Heart left ventricle (tissue), 16 donors: ENCODE data around the gene RPLP2. TPM values are rescaled to one million over a fixed set of nuclear protein-coding genes. Genes with fewer than 3 reads are reported as not detected.

ENCODE experiments used
- ATAC-seq, 4 donors: fragments of 200-7000 bp; cut with Tn5 transposase; one replicate each; pipeline ENCODE4 v1.9.1; 2020 to 2022; ENCODE audit warnings: moderate library complexity in 4 of 4, mild to moderate bottlenecking in 3 of 4, moderate number of reproducible peaks in 1 of 4
- DNase-seq, 5 donors: peaks; one replicate each; pipeline ENCODE4 v3.0.0-alpha.2; 2020
- H3K27ac ChIP-seq, 12 donors: fragments of 200-600 bp; sonication (generic) in 4 of 12; one replicate each; pipeline versions ENCODE4 v1.5.0 to v1.8.0; 2016 to 2022; ENCODE audit warnings: mild to moderate bottlenecking in 2 of 12
- H3K27me3 ChIP-seq, 9 donors: fragments of 200-600 bp; sonication (generic) in 2 of 9; one replicate each; pipeline versions ENCODE4 v1.5.1 to v1.8.0; 2016 to 2022; ENCODE audit warnings: mild to moderate bottlenecking in 3 of 9
- H3K36me3 ChIP-seq, 9 donors: fragments of 200-600 bp; sonication (generic) in 2 of 9; one replicate each; pipeline versions ENCODE4 v1.5.0 to v1.8.0; 2018 to 2022; ENCODE audit warnings: mild to moderate bottlenecking in 2 of 9
- H3K4me1 ChIP-seq, 12 donors: fragments of 200-600 bp; sonication (generic) in 4 of 12; one replicate each; pipeline versions ENCODE4 v1.5.0 to v1.8.0; 2016 to 2022; ENCODE audit warnings: mild to moderate bottlenecking in 3 of 12
- H3K4me3 ChIP-seq, 12 donors: fragments of 200-600 bp; sonication (generic) in 4 of 12; one replicate each; pipeline versions ENCODE4 v1.5.0 to v1.8.0; 2017 to 2022; ENCODE audit warnings: mild to moderate bottlenecking in 9 of 12, moderate library complexity in 4 of 12
- H3K9me3 ChIP-seq, 12 donors: fragments of 200-600 bp; sonication (generic) in 4 of 12; one replicate each; pipeline versions ENCODE4 v1.5.0 to v1.8.0; 2016 to 2022; ENCODE audit warnings: mild to moderate bottlenecking in 1 of 12
- CTCF ChIP-seq, 12 donors: fragments of 200-600 bp; sonication (generic) in 4 of 12; IDR thresholded peaks; one replicate each; pipeline versions ENCODE4 v1.5.0 to v1.8.0; 2018 to 2022; ENCODE audit warnings: antibody characterized with exemption in 12 of 12, mild to moderate bottlenecking in 5 of 12
- POLR2A ChIP-seq, 2 donors: fragments of 450-650 bp; IDR thresholded peaks; one replicate each; pipeline ENCODE4 v1.6.1; 2017; ENCODE audit warnings: antibody characterized with exemption in 2 of 2, mild to moderate bottlenecking in 2 of 2, moderate library complexity in 2 of 2
- WGBS, 4 donors: extraction: QIAGEN DNeasy Blood & Tissue Kit in 2 of 4; methylation state at CpG; one replicate each; pipeline versions ENCODE4 v1.1.5 to v1.1.7; 2013 to 2018; 5-methylcytosine and 5-hydroxymethylcytosine counted together
- intact Hi-C, 10 donors: fragments of 100-400 bp; cut with DNase I; formaldehyde crosslinking; loops; one replicate each; pipeline versions ENCODE4 v1.11.1 to v1.14.2; 2022
- polyA plus RNA-seq, 2 donors: library from polyadenylated mRNA; stranded (reverse); fragments of 200-250 nt; gene quantifications; one replicate each; pipeline ENCODE4 v1.2.3, GENCODE V29; 2013
- total RNA-seq, 9 donors: library from RNA; depleted of rRNA in 2 of 9; stranded (reverse); fragments of >200 nt in 2 of 9; fragmentation: NEBNext Ultra II Directional in 3 of 9; extraction: Animal tissue kit (Norgen Biotek cat#: 25700) in 3 of 9; gene quantifications; one replicate each; pipeline versions ENCODE4 v1.1.0 to v1.2.4, GENCODE V29; 2016 to 2023
- donor health status: ischemic (EF 13 %, LVEDD 7.1; RV severe dilation, severe dysfunction).
- donor health status: healthy with polysubstance abuse.
- donor health status: DM: no; HTN: yes; CAD: no.
- donor health status: DM: no; HTN: no; CAD: no.
- donor health status: ischemic (EF 25% LVEDD 6.9; RV normal size, moderate dysfunction).
- donor health status: ischemic (EF 25% LVEDD 5.7; RV mildly dilated, moderate dysfunction).
- donor health status: healthy.
- donor health status: DM: yes; HTN: yes; CAD: no.
- donor health status: ischemic (EF 35%, LVEDD 5.7; RV mildly dilated, moderate dysfunction).
- donor health status: nonischemic (EF 11% LVEDD 7.7; RV severe dilation, severe dysfunction).
- donor health status: DM: yes; HTN: yes; CAD: no.
- donor health status: PGD.
- donor health status: ischemic (EF 29% LVEDD 5.4; RV normal size, mild dysfunction).
- donor health status: nonischemic (EF 23%, LVEDD 6.1; RV moderate dilation, normal function).

Gene RPLP2
- total and polyA plus RNA-seq, 11 donors = 236 to 1,652 (median 969) TPM

- H3K27me3 ChIP-seq = peaks cover 0 to 28% (median 0%) of the 10 kb centered on the region in 9 donors
- DNase-seq (peak; percentile 86 to 93 (median 88)), ATAC-seq (peak; percentile 60 to 78 (median 67))
- H3K27ac ChIP-seq = peak overlapping the region; percentile 79 to 98 (median 92)
- intact Hi-C loops = no loop called here
- peaks cover 10 to 92% (median 69%) of the 10 kb centered on the region in 12 donors for H3K4me1 ChIP-seq
- no peaks in the 10 kb centered on the region for H3K9me3 ChIP-seq
- 14 to 32% (median 23%) methylated on average over 17 to 31 of the region's 31 CpGs for WGBS, 4 donors
- peaks cover 0 to 39% (median 37%) of the 10 kb centered on the region in 9 donors for H3K36me3 ChIP-seq
- TF ChIP-seq CTCF (IDR thresholded peaks at IDR 0.05) (peak in 1 of 12 donors; percentile 3), POLR2A (IDR thresholded peaks at IDR 0.05) (peak in 1 of 2 donors; percentile 68)
- H3K4me3 ChIP-seq = peak overlapping the region in 10 of 12 donors; percentile 69 to 95 (median 80)
Measured at GRCh38 chr11:834371-835316, 24.9 kb downstream of the RPLP2 start.

- TF ChIP-seq POLR2A (IDR thresholded peaks at IDR 0.05) (no peak), CTCF (IDR thresholded peaks at IDR 0.05) (no peak)
- no peaks in the 10 kb centered on the region for H3K9me3 ChIP-seq
- H3K36me3 ChIP-seq = peaks cover 0 to 55% (median 48%) of the 10 kb centered on the region in 9 donors
- peaks cover 14 to 89% (median 65%) of the 10 kb centered on the region in 12 donors for H3K4me1 ChIP-seq
- 83 to 92% (median 90%) methylated on average over 1 to 14 of the region's 14 CpGs for WGBS, 4 donors
- DNase-seq (no peak), ATAC-seq (no peak)
- peak overlapping the region in 6 of 12 donors; percentile 46 to 97 (median 78) for H3K27ac ChIP-seq
- peaks cover 0 to 12% (median 0%) of the 10 kb centered on the region in 9 donors for H3K27me3 ChIP-seq
- H3K4me3 ChIP-seq = no peak overlapping the region
- intact Hi-C loops = no loop called here
Measured at GRCh38 chr11:836274-836673, 26.5 kb downstream of the RPLP2 start.

GRCh38 chr11:836700-837099 is 26.9 kb downstream of the RPLP2 start:
- no peak for ATAC-seq
- H3K9me3 ChIP-seq = no peaks in the 10 kb centered on the region
- H3K27me3 ChIP-seq = peaks cover 0 to 7% (median 0%) of the 10 kb centered on the region in 9 donors
- peaks cover 0 to 56% (median 48%) of the 10 kb centered on the region in 9 donors for H3K36me3 ChIP-seq
- H3K27ac ChIP-seq = peak overlapping the region in 9 of 12 donors; percentile 6 to 97 (median 46)
- WGBS, 4 donors = 69 to 94% (median 89%) methylated on average over 8 to 9 of the region's 9 CpGs
- intact Hi-C loops = no loop called here
- peaks cover 14 to 89% (median 65%) of the 10 kb centered on the region in 12 donors for H3K4me1 ChIP-seq
- no peak for TF ChIP-seq POLR2A (IDR thresholded peaks at IDR 0.05)
- H3K4me3 ChIP-seq = no peak overlapping the region
- DNase-seq = no peak

- DNase-seq = no peak
Measured at GRCh38 chr11:837189-837989, 27.6 kb downstream of the RPLP2 start.

More at GRCh38 chr11:837189-837989, 27.6 kb downstream of the RPLP2 start:
- Histone ChIP-seq H3K27me3 (peaks cover 0 to under 1% (median 0%) of the 10 kb centered on the region in 9 donors), H3K4me1 (peaks cover 14 to 84% (median 60%) of the 10 kb centered on the region in 12 donors), H3K9me3 (no peaks in the 10 kb centered on the region), H3K36me3 (peaks cover 0 to 56% (median 48%) of the 10 kb centered on the region in 9 donors), H3K4me3 (no peak overlapping the region), H3K27ac (peak overlapping the region in 9 of 12 donors; percentile 6 to 97 (median 28))
- 85 to 91% (median 87%) methylated on average over 13 to 22 of the region's 22 CpGs for WGBS, 4 donors
- TF ChIP-seq CTCF (IDR thresholded peaks at IDR 0.05) (no peak), POLR2A (IDR thresholded peaks at IDR 0.05) (no peak)
- ATAC-seq = no peak
- intact Hi-C loops = no loop called here
